Heart left ventricle (tissue), 16 donors: ENCODE results near the gene PHF2. TPM values are rescaled to one million over a fixed set of nuclear protein-coding genes. Genes with fewer than 3 reads are reported as not detected.

Experiments used
- ATAC-seq, 4 donors: fragments of 200-7000 bp; cut with Tn5 transposase; one replicate each; pipeline ENCODE4 v1.9.1; 2020 to 2022; ENCODE audit warnings: moderate library complexity in 4 of 4, mild to moderate bottlenecking in 3 of 4, moderate number of reproducible peaks in 1 of 4
- DNase-seq, 5 donors: peaks; one replicate each; pipeline ENCODE4 v3.0.0-alpha.2; 2020
- H3K27ac ChIP-seq, 12 donors: fragments of 200-600 bp; sonication (generic) in 4 of 12; one replicate each; pipeline versions ENCODE4 v1.5.0 to v1.8.0; 2016 to 2022; ENCODE audit warnings: mild to moderate bottlenecking in 2 of 12
- H3K27me3 ChIP-seq, 9 donors: fragments of 200-600 bp; sonication (generic) in 2 of 9; one replicate each; pipeline versions ENCODE4 v1.5.1 to v1.8.0; 2016 to 2022; ENCODE audit warnings: mild to moderate bottlenecking in 3 of 9
- H3K36me3 ChIP-seq, 9 donors: fragments of 200-600 bp; sonication (generic) in 2 of 9; one replicate each; pipeline versions ENCODE4 v1.5.0 to v1.8.0; 2018 to 2022; ENCODE audit warnings: mild to moderate bottlenecking in 2 of 9
- H3K4me1 ChIP-seq, 12 donors: fragments of 200-600 bp; sonication (generic) in 4 of 12; one replicate each; pipeline versions ENCODE4 v1.5.0 to v1.8.0; 2016 to 2022; ENCODE audit warnings: mild to moderate bottlenecking in 3 of 12
- H3K4me3 ChIP-seq, 12 donors: fragments of 200-600 bp; sonication (generic) in 4 of 12; one replicate each; pipeline versions ENCODE4 v1.5.0 to v1.8.0; 2017 to 2022; ENCODE audit warnings: mild to moderate bottlenecking in 9 of 12, moderate library complexity in 4 of 12
- H3K9me3 ChIP-seq, 12 donors: fragments of 200-600 bp; sonication (generic) in 4 of 12; one replicate each; pipeline versions ENCODE4 v1.5.0 to v1.8.0; 2016 to 2022; ENCODE audit warnings: mild to moderate bottlenecking in 1 of 12
- CTCF ChIP-seq, 12 donors: fragments of 200-600 bp; sonication (generic) in 4 of 12; IDR thresholded peaks; one replicate each; pipeline versions ENCODE4 v1.5.0 to v1.8.0; 2018 to 2022; ENCODE audit warnings: antibody characterized with exemption in 12 of 12, mild to moderate bottlenecking in 5 of 12
- POLR2A ChIP-seq, 2 donors: fragments of 450-650 bp; IDR thresholded peaks; one replicate each; pipeline ENCODE4 v1.6.1; 2017; ENCODE audit warnings: antibody characterized with exemption in 2 of 2, mild to moderate bottlenecking in 2 of 2, moderate library complexity in 2 of 2
- WGBS, 4 donors: extraction: QIAGEN DNeasy Blood & Tissue Kit in 2 of 4; methylation state at CpG; one replicate each; pipeline versions ENCODE4 v1.1.5 to v1.1.7; 2013 to 2018; 5-methylcytosine and 5-hydroxymethylcytosine counted together
- intact Hi-C, 10 donors: fragments of 100-400 bp; cut with DNase I; formaldehyde crosslinking; loops; one replicate each; pipeline versions ENCODE4 v1.11.1 to v1.14.2; 2022
- polyA plus RNA-seq, 2 donors: library from polyadenylated mRNA; stranded (reverse); fragments of 200-250 nt; gene quantifications; one replicate each; pipeline ENCODE4 v1.2.3, GENCODE V29; 2013
- total RNA-seq, 9 donors: library from RNA; depleted of rRNA in 2 of 9; stranded (reverse); fragments of >200 nt in 2 of 9; fragmentation: NEBNext Ultra II Directional in 3 of 9; extraction: Animal tissue kit (Norgen Biotek cat#: 25700) in 3 of 9; gene quantifications; one replicate each; pipeline versions ENCODE4 v1.1.0 to v1.2.4, GENCODE V29; 2016 to 2023
- donor health status: ischemic (EF 13 %, LVEDD 7.1; RV severe dilation, severe dysfunction).
- donor health status: healthy with polysubstance abuse.
- donor health status: DM: no; HTN: yes; CAD: no.
- donor health status: DM: no; HTN: no; CAD: no.
- donor health status: ischemic (EF 25% LVEDD 6.9; RV normal size, moderate dysfunction).
- donor health status: ischemic (EF 25% LVEDD 5.7; RV mildly dilated, moderate dysfunction).
- donor health status: healthy.
- donor health status: DM: yes; HTN: yes; CAD: no.
- donor health status: ischemic (EF 35%, LVEDD 5.7; RV mildly dilated, moderate dysfunction).
- donor health status: nonischemic (EF 11% LVEDD 7.7; RV severe dilation, severe dysfunction).
- donor health status: DM: yes; HTN: yes; CAD: no.
- donor health status: PGD.
- donor health status: ischemic (EF 29% LVEDD 5.4; RV normal size, mild dysfunction).
- donor health status: nonischemic (EF 23%, LVEDD 6.1; RV moderate dilation, normal function).

PHF2 gene
- total and polyA plus RNA-seq, 11 donors, result 18.8 to 37.2 (median 22.1) TPM

DNA sequence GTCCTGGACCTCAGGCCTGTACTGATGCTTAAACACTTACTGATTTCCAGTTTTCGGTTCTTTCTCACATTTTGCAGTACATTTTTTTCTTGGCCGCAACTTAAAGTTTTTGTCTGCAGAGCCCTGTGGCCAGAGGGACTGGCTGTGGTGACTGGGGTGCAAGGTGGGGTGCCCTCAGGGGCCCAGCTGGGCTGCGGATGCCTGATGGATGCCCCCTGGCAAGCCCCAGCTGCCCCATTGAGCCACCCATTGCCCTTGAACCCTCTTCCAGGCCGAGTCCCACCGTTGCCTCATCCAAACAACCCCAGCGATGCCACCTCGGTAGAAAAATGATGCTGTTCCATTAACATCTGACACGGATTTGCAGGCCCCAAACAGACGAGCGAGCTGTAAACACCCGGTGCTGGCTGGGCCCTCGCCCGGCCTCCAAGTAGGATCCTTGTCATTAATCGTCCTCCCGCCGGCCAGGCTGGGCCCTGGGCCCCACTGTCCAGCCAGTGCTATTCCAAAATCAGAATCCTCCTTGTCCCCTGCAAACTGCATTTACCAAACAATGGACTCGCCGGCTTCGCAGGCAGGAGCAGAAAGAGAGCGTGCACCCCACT lies 107.9 kb downstream of the PHF2 start:
- Histone ChIP-seq H3K36me3 (no peaks in the 10 kb centered on the region), H3K4me3 (no peak overlapping the region), H3K4me1 (peaks cover 0 to 5% (median 0%) of the 10 kb centered on the region in 12 donors), H3K27ac (no peak overlapping the region), H3K27me3 (no peaks in the 10 kb centered on the region), H3K9me3 (peaks cover 0 to 19% (median 10%) of the 10 kb centered on the region in 12 donors)
- DNase-seq (peak in 2 of 5 donors; percentile 8 to 36), ATAC-seq (no peak)
- intact Hi-C loops, result loop anchor here in 8 of 10 donors (5.0 to 10.0 kb wide), 4 partner anchors 278 to 533 kb away; no protein-coding TSS in a partner anchor
- WGBS, 4 donors, result 86 to 92% (median 89%) methylated on average over 19 to 20 of the region's 20 CpGs
- TF ChIP-seq CTCF (IDR thresholded peaks at IDR 0.05), result no peak

GRCh38 chr9:93684806-93685543 lies 108.6 kb downstream of the PHF2 start:
- 65 to 69% (median 67%) methylated on average over 11 of the region's 11 CpGs for WGBS, 4 donors
- ATAC-seq, result no peak
- Histone ChIP-seq H3K27me3 (no peaks in the 10 kb centered on the region), H3K4me3 (no peak overlapping the region), H3K36me3 (no peaks in the 10 kb centered on the region), H3K9me3 (peaks cover 0 to 26% (median 15%) of the 10 kb centered on the region in 12 donors), H3K27ac (no peak overlapping the region), H3K4me1 (peaks cover 0 to 5% (median 0%) of the 10 kb centered on the region in 12 donors)
- TF ChIP-seq POLR2A (IDR thresholded peaks at IDR 0.05), result no peak
- no peak for TF ChIP-seq CTCF (IDR thresholded peaks at IDR 0.05)
- intact Hi-C loops, result loop anchor here in 8 of 10 donors (5.0 to 10.0 kb wide), 4 partner anchors 277 to 532 kb away; no protein-coding TSS in a partner anchor
- peak in 1 of 5 donors; percentile 30 for DNase-seq

DNA sequence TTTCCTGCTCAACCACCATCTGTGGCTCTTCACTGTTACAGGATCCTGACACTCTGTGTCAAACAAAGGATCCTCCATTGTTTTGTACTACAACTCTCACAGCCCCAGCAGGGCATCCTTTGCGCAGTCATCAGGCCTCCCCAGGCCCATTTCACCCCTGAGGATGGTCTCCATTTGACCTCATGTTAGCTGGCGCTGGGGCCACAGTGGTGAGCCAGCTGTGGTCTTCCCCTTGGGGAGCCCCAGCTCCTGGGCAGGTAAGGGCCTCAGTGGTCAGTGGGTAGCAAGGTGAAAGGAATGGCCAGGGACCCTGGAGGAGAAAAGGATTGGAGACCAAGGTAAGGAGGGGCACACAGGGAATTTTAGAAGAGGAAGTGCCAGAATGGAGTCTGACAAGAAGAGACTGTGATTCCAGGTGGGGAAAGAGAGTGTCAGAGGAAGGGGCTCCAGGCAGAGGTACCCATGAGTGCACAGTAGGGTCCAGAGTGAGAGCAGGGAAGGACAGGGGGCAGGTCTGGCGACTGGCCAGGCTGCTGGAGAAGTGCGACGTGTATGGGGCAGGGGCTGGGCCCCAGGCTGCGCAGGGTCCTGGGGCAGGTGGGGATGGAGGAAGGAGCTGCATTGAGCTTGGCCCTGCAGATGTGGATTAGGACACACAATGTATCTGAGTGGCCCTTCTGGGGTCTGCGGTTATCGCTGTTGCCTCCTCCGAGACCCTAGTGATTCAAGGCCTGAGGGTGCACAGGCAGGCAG lies 109.9 kb downstream of the PHF2 start:
- no peaks in the 10 kb centered on the region for H3K36me3 ChIP-seq
- intact Hi-C loops, result loop anchor here in 5 of 10 donors (10.0 kb wide), 1 partner anchor 528 kb away; no protein-coding TSS in a partner anchor
- H3K4me3 ChIP-seq, result no peak overlapping the region
- TF ChIP-seq POLR2A (IDR thresholded peaks at IDR 0.05), result no peak
- no peak for TF ChIP-seq CTCF (IDR thresholded peaks at IDR 0.05)
- 90 to 97% (median 92%) methylated on average over 9 of the region's 9 CpGs for WGBS, 4 donors
- H3K4me1 ChIP-seq, result peaks cover 0 to 5% (median 0%) of the 10 kb centered on the region in 12 donors
- H3K9me3 ChIP-seq, result peaks cover 0 to 39% (median 22%) of the 10 kb centered on the region in 12 donors
- DNase-seq, result peak in 3 of 5 donors; percentile 3 to 20 (median 11)
- H3K27ac ChIP-seq, result no peak overlapping the region
- no peak for ATAC-seq
- no peaks in the 10 kb centered on the region for H3K27me3 ChIP-seq
